Endothelial cell of umbilical vein (primary cell): ENCODE measurements around the gene NEK7.

ENCODE experiments used
- EZH2 ChIP-seq: IDR thresholded peaks from 2 replicates; pipeline ENCODE4 v1.6.1; 2012; ENCODE audit warnings: borderline replicate concordance, low read depth, mild to moderate bottlenecking, moderate library complexity, low read length, inconsistent platforms; ENCODE audit not compliant: severe bottlenecking
- GATA2 ChIP-seq: IDR thresholded peaks from 2 replicates; pipeline ENCODE4 v1.7.0; 2011; ENCODE audit warnings: low read depth, mild to moderate bottlenecking, moderate library complexity, mixed read lengths, low read length; ENCODE audit not compliant: insufficient read length, insufficient read depth
- JUN ChIP-seq: IDR thresholded peaks from 2 replicates; pipeline ENCODE4 v1.6.1; 2011; ENCODE audit warnings: borderline replicate concordance, low read depth; ENCODE audit not compliant: insufficient read length, insufficient read depth
- MAX ChIP-seq: IDR thresholded peaks from 2 replicates; pipeline ENCODE4 v1.6.1; 2011; ENCODE audit not compliant: insufficient read depth, insufficient read length
- MYC ChIP-seq: IDR thresholded peaks from one replicate; pipeline ENCODE4 v1.6.1; 2011; ENCODE audit warnings: mild to moderate bottlenecking, low read depth, low read length
- POLR2A ChIP-seq: IDR thresholded peaks from 2 replicates; pipeline ENCODE4 v1.6.1; 2012; ENCODE audit warnings: low read depth, mild to moderate bottlenecking, control low read depth, low read length
- POLR2AphosphoS5 ChIP-seq: IDR thresholded peaks from 2 replicates; pipeline ENCODE4 v1.6.1; 2012; ENCODE audit warnings: low read depth, mild to moderate bottlenecking, control low read depth, low read length, moderate library complexity; ENCODE audit not compliant: insufficient read depth
- TF ChIP-seq, protein P1 (sequence below), 2 donors: IDR thresholded peaks; 1 replicate in 1 of 2; 2 replicates in 1 of 2; pipeline ENCODE4 v1.5.1; 2011; ENCODE audit warnings: low read length in 2 of 2, mild to moderate bottlenecking in 2 of 2, moderate library complexity in 2 of 2, control low read depth in 1 of 2, inconsistent platforms in 1 of 2, low read depth in 1 of 2; ENCODE audit not compliant: insufficient read depth in 1 of 2; ENCODE audit errors: extremely low read depth in 1 of 2

GRCh38 chr1:198280080-198280479, 123.3 kb downstream of the NEK7 start:
- TF ChIP-seq, protein P1, sequence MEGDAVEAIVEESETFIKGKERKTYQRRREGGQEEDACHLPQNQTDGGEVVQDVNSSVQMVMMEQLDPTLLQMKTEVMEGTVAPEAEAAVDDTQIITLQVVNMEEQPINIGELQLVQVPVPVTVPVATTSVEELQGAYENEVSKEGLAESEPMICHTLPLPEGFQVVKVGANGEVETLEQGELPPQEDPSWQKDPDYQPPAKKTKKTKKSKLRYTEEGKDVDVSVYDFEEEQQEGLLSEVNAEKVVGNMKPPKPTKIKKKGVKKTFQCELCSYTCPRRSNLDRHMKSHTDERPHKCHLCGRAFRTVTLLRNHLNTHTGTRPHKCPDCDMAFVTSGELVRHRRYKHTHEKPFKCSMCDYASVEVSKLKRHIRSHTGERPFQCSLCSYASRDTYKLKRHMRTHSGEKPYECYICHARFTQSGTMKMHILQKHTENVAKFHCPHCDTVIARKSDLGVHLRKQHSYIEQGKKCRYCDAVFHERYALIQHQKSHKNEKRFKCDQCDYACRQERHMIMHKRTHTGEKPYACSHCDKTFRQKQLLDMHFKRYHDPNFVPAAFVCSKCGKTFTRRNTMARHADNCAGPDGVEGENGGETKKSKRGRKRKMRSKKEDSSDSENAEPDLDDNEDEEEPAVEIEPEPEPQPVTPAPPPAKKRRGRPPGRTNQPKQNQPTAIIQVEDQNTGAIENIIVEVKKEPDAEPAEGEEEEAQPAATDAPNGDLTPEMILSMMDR (IDR thresholded peaks at IDR 0.05; ENCODE audit: extremely low read depth in 1 of 2, insufficient read depth in 1 of 2, low read depth in 1 of 2, low read length in 2 of 2): no peak
- TF ChIP-seq POLR2A (no peak), POLR2AphosphoS5 (no peak), MYC (no peak), MAX (no peak), EZH2 (no peak), JUN (no peak), GATA2 (no peak)
